ENCODE results near the gene RYR3. TPM values are rescaled to one million over a fixed set of nuclear protein-coding genes. Genes with fewer than 3 reads are reported as not detected.

Gene RYR3
- total RNA-seq, 1 donor from 2014 or later, result 0.08 TPM

GRCh38 chr15:33641069-33641468, 330.3 kb downstream of the RYR3 start:
- Histone ChIP-seq H3K9me3 (replicated peaks) (no peaks in the 10 kb centered on the region), H3K36me3 (no peaks in the 10 kb centered on the region), H3K27ac (replicated peaks) (no peak overlapping the region), H3K4me3 (no peak overlapping the region), H3K27me3 (ENCODE audit: low read depth) (peaks cover 43% of the 10 kb centered on the region), H3K4me1 (no peaks in the 10 kb centered on the region)
- no peak for TF ChIP-seq CTCF (IDR thresholded peaks at IDR 0.05; ENCODE audit: borderline replicate concordance)
- DNase-seq, result no peak
- intact Hi-C loops (cut with micrococcal nuclease), result no loop called here

GRCh38 chr15:33644304-33644703, 333.5 kb downstream of the RYR3 start:
- intact Hi-C loops (cut with micrococcal nuclease), result no loop called here
- no peaks in the 10 kb centered on the region for H3K4me1 ChIP-seq
- DNase-seq, result no peak
- H3K4me3 ChIP-seq, result no peak overlapping the region
- TF ChIP-seq CTCF (IDR thresholded peaks at IDR 0.05; ENCODE audit: borderline replicate concordance), result no peak
- peaks cover 62% of the 10 kb centered on the region for H3K27me3 ChIP-seq (ENCODE audit: low read depth)
- no peaks in the 10 kb centered on the region for H3K36me3 ChIP-seq
- H3K27ac ChIP-seq (replicated peaks), result no peak overlapping the region
- H3K9me3 ChIP-seq (replicated peaks), result no peaks in the 10 kb centered on the region

GRCh38 chr15:33646744-33647143, 336.0 kb downstream of the RYR3 start:
- no peak overlapping the region for H3K27ac ChIP-seq (replicated peaks)

GRCh38 chr15:33649217-33649933, 338.6 kb downstream of the RYR3 start:
- no peak for TF ChIP-seq CTCF (IDR thresholded peaks at IDR 0.05; ENCODE audit: borderline replicate concordance)
- DNase-seq, result no peak
- no peaks in the 10 kb centered on the region for H3K36me3 ChIP-seq
- intact Hi-C loops (cut with micrococcal nuclease), result no loop called here
- peaks cover 33% of the 10 kb centered on the region for H3K27me3 ChIP-seq (ENCODE audit: low read depth)
- no peaks in the 10 kb centered on the region for H3K4me1 ChIP-seq
- H3K9me3 ChIP-seq (replicated peaks), result no peaks in the 10 kb centered on the region
- no peak overlapping the region for H3K4me3 ChIP-seq
- no peak overlapping the region for H3K27ac ChIP-seq (replicated peaks)

More at GRCh38 chr15:33646744-33647143, 336.0 kb downstream of the RYR3 start:
- Histone ChIP-seq H3K27me3 (ENCODE audit: low read depth) (peaks cover 52% of the 10 kb centered on the region), H3K36me3 (no peaks in the 10 kb centered on the region), H3K4me1 (no peaks in the 10 kb centered on the region), H3K4me3 (no peak overlapping the region), H3K9me3 (replicated peaks) (no peaks in the 10 kb centered on the region)
- no peak for TF ChIP-seq CTCF (IDR thresholded peaks at IDR 0.05; ENCODE audit: borderline replicate concordance)
- intact Hi-C loops (cut with micrococcal nuclease), result no loop called here
- DNase-seq, result no peak

GRCh38 chr15:33654860-33655259, 344.1 kb downstream of the RYR3 start:
- TF ChIP-seq CTCF (IDR thresholded peaks at IDR 0.05; ENCODE audit: borderline replicate concordance), result no peak
- intact Hi-C loops (cut with micrococcal nuclease), result no loop called here

More at GRCh38 chr15:33654860-33655259, 344.1 kb downstream of the RYR3 start:
- H3K4me1 ChIP-seq, result no peaks in the 10 kb centered on the region
- DNase-seq, result no peak
- no peaks in the 10 kb centered on the region for H3K36me3 ChIP-seq
- peaks cover 7% of the 10 kb centered on the region for H3K9me3 ChIP-seq (replicated peaks)
- no peak overlapping the region for H3K27ac ChIP-seq (replicated peaks)
- H3K4me3 ChIP-seq, result no peak overlapping the region
- H3K27me3 ChIP-seq (ENCODE audit: low read depth), result no peaks in the 10 kb centered on the region

Data from left ventricle myocardium inferior (tissue), 1 donor.